Measurements from ENCODE around the gene HYAL4.

GRCh38 chr7:123824754-123825067, 20.3 kb upstream of the HYAL4 start:
- no peak for TF ChIP-seq CTCF (IDR thresholded peaks at IDR 0.05)
- no peak for TF ChIP-seq POLR2A (IDR thresholded peaks at IDR 0.05)

All from lower leg skin (tissue), 3 donors.